Middle frontal gyrus (tissue), 1 donor: ENCODE data around the gene ABCC9.
"Not testable (repeated sequence)": the region's sequence is repeated elsewhere in the genome, so short reads cannot be mapped to it uniquely, and the experiment has no call there.

Source experiments
- DNase-seq: peaks from one replicate; pipeline ENCODE4 v3.0.0-alpha.2; 2015; ENCODE audit warnings: low spot score; ENCODE audit errors: extremely low spot score

Gene ABCC9

DNA sequence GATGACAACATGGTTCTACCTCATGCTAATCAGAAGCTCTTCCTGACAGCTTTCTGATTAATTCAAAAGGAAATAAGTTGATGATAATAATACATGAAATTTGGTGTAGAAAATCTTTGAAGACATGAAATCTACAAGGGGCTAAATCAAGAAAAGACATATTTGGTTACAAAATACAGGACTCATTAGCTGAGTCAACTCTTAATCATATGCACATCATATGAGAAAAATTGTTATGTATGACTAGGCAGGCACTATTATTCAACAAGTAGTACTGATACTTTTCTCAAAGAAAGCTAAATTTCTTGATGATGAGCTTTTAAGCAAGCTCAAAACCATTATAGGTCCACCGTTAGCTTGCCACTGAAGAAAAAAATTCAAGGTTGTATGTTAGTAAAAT lies 7.1 kb downstream of the ABCC9 start:
- DNase-seq: no peak

DNA sequence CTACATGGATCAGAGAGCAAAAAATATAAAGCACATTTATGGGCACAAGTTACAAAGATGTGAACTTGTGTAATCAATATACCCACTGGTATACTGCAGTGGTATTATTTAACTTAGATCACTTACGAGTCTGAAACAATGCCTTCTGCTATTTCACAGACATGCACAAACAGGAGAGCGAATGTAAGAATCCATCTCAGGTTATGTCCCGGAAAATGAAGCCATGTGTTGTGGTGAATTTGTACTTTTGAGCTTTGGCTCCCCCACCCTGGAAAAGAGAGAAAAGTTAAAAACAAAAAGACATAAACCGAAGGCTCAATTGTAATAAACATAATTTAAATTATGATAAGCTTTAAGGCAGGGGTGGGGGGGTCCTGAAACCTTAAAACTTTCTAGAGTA lies 7.6 kb downstream of the ABCC9 start:
- DNase-seq: no peak

DNA sequence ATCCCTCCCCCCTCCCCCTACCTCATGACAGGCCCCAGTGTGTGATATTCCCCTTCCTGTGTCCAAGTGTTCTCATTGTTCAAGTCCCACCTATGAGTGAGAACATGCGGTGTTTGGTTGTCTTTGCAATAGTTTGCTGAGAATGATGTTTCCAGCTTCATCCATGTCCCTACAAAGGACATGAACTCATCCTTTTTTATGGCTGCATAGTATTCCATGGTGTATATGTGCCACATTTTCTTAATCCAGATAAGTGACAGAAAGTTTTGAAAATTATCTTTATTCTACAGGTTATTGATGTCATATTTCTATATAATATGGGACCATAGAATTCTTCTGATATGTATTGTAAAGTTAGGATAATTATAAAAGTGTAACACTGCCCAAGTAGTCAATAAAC lies 11.3 kb downstream of the ABCC9 start:
- not testable (repeated sequence) for DNase-seq

DNA sequence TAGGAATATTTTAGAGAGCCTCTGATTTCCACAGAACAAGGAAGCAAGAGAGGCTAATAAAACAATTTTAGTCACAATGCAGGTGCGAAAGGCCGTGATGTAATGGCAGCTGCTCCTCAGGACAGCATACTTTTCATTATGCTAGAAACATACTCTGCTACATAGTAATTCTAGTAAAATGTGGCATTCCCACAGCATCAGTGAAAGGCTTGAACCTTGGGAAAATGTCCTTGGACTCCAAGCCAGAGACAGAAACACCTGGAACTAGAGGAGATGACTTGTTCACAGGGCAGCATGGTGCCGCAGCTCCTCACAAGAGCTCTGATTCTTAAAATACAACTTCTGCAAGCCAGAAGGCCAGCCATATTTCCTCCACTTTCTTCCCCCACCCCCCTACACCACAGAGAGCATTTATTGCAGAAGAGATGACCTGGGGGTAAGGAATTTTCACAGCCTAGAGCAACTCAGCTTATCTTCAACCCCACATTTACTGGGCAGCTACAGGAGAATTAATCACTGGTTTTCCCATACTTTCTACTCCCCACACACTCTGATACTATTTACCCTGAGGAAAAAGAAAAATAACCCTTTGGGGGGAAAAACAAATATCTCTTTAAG lies 15.8 kb downstream of the ABCC9 start:
- no peak for DNase-seq

DNA sequence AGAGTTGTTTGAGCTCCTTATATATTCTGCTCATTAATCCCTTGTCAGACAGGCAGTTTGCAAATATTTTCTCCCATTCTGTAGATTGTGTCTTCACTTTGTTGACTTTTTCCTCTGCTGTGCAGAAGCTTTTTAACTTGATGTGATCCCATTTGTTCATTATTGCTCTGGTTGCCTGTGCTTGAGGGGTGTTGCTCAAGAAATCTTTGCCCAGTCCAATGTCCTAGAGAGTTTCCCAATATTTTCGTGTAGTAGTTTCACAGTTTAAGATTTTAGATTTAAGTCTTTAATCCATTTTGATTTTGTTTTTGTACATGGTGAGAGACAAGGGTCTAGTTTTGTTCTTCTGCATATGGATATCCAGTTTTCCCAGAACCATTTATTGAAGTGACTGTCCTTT lies 19.8 kb downstream of the ABCC9 start:
- DNase-seq: no peak

DNA sequence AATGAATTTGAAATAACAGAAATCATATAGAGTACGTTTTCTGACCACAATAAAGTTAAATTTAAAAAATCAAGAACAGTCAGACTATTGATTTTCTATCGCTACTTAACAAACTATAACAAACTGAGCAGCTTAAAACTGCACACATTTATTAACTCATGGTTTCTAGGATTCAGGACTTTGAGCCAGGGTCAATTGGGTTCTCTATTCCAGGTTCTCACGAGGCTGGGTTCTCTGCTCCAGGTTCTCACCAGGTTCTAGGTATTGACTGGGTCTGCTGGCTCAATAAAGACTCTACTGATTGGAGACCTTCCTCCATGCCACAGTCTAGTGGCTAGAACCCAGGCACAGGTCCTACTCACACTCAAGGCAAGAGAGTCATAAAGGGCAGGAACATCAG lies 22.8 kb downstream of the ABCC9 start:
- no peak for DNase-seq

DNA sequence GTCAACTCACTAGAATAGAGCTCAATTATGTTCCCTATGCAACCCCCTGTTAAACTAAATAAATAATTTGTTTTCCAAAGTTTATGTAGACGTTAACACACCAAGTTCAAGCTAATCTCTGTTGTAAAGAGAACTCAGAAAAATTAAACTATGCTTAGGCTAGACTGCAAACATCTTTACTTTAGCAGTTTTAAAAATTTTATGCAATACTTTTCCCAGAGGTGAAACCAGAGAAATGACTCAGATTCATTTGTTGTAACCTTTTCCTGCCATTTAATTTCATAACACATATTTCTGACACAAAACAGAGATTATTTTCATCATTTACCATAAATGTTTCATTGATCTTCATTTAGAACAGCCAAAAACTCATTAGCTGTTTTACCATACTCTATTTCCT lies 27.4 kb downstream of the ABCC9 start:
- no peak for DNase-seq

DNA sequence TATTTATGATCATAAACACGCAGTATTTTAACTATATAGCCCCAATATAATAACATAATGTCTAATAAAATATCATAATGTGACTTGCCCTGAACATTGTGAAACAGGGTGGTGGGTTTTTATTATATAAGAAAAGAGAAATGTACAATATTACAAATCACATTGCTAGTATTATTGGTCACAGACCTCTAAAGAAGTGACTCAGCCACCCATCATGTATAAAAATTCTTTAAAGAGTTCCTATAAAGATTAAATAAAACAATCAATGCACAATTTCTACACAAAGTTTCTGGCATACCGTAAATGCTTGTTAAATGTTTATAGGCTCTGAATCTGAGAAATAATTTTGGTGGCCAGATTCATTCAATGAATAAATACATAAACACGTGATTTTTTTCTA lies 28.9 kb downstream of the ABCC9 start:
- no peak for DNase-seq

DNA sequence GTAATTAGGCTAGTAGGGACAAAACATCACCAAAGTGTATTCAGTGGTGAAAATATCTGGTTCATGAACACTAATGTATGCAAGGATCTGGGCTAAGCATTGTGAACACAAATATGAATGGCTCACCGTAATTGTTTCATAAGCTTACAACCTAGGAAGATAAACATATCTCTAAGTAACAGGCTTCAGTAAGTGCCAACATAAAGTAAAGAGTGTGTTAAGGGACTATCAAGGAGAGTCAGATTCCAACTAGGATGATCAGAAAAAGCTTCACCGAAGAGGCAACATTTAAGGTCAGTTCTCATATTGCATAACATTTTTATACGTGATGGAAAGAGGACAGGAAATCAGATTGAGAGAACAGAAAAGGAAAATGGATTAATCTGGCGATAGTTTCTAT lies 29.4 kb downstream of the ABCC9 start:
- no peak for DNase-seq

DNA sequence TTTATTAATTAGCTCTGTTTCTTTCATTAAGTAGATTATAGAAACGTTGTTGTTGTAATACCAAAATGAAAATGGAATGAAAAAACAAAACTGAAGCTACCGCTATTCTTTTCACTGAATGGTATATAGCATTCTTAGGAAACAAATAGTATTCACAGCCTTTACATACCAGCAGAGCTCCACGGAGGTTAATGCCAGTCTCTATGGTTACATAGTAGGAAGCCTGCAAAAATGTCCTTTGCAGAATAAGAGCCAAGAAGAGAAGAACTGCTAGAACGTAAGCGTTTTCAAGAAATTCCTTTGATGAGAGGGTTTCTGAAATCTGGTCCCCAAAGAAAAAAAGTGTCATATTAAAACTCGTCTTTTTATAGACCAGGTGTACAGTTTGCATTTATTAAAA lies 30.6 kb downstream of the ABCC9 start:
- no peak for DNase-seq

DNA sequence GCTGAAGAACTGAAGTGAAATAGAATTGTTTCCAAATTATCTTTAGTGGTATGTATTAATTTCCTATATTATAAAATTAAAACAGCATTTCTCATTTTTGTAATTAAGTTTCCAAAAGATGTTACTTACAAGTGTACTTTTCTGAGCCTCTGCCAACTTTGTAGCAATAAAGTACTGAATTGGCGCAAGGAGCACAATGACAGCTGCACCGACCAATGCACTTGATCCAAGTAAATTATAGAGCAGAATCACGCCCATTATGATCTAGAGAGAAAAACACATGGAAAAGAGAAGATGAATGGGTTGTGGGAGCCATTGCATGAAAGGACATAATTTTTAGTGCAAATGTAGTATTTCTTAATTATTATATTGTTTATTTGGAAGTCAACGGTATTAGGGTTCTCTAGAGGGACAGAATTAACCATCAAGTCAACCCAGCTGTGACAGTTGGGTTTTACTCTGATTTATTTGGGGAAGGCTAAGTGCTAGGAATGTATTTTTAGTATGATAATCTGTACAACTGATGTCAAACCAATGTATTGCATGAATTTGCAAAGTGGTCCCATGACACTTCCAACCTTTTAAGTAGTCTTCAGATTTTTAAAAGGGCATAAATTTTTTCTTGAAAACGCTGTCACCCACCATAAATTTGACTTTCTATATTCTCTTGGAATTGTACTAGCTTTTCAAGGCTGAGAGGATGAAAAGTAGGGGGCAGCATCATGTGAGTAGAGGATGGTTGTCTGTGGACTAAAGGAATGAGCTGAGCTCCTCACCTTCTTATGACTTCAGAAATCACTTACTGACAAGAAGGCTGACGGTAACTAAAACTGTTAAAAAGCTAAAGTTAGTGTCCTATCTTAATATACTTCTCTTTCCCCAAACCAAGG lies 33.0 kb downstream of the ABCC9 start:
- no peak for DNase-seq

DNA sequence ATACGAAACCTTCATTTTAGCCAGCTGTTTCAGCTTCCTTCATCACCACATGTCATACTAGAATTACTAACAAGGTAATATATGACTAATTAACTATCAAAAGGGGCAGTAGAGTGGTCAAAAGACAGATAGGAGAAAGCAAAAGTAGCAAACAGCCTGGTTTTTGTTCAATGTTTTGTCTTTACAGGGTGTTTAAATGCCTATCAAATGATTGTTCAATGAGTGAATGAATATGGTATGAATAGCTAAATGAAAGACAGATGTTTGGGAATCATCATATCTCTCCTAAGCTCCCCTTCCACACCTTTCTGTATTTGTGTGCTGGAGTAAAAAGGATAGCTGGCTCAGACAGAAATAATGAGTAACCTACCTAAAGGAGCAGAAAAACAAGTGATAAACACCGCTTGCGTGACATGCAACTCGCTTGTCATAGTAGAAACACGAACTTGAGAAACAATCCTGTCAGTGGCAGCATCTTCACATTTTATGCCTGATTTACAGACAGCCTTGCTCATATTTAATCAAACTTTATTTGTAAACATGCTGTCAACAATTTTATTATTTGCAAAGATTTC lies 34.2 kb downstream of the ABCC9 start:
- no peak for DNase-seq

DNA sequence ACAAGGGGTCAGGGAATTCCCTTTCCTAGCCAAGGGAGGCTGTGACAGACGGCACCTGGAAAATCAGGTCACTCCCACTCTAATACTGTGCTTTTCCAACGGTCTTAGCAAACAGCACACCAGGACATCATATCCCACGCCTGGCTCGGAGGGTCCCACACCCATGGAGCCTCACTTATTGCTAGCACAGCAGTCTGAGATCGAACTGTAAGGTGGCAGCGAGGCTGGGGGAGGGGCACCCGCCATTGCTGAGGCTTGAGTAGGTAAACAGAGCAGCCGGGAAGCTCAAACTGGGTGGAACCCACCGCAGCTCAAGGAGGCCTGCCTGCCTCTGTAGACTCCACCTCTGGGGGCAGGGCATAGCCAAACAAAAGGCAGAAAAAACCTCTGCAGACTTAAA lies 41.7 kb downstream of the ABCC9 start:
- not testable (repeated sequence) for DNase-seq

DNA sequence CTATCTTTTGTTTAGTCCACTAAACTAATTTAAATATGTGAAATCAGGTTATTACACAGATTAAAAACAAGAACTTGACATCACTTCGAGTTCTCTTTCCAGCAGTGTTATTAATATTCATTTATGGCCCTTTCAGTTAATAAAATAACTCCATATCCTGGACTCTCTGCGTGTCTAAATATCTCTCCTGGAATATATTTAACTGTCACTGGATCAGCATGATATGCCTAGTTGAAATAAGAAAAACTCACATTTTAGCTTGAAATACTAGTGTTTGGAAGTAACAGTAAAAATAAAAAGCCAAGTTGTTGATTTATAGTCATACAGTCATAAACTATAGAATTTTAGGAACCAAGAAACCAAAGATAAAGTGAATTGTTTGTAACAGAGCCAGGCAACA lies 45.6 kb downstream of the ABCC9 start:
- DNase-seq: no peak

DNA sequence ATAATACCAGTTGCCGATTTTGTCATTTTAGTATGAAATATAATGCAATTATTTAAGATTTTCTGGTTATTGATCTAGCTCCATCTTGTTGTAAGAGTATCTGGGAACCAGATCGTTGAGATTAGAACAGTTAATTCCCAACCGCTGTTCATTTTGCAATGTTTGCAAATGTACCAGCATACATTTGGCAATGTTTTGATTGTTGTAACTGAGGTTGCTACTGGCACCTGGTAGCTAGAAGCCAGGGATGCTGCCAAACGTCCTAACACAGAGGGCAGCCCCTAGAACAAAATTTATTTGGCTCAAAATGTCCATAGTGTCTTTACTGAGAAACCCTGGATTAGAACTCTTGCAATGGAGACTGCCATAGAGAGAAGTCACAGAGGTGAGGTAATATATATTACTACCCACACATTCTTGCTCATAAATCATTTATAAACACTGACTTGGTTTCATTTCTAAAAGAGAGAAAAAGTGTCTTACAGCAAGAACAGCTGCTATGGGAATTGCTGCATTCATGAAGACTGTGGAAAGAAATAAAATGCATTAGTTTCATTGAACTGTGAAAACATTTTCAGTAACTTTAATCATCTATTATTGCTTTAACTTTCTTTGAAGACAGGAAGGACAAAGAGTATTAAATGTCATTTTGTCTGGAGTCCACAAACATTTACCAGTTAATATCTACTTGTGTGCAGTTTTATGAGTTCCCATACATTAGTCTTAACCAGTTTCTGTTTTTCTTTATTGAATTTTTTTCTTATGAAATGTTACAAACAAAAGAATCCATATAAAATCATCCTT lies 46.2 kb downstream of the ABCC9 start:
- DNase-seq: no peak

DNA sequence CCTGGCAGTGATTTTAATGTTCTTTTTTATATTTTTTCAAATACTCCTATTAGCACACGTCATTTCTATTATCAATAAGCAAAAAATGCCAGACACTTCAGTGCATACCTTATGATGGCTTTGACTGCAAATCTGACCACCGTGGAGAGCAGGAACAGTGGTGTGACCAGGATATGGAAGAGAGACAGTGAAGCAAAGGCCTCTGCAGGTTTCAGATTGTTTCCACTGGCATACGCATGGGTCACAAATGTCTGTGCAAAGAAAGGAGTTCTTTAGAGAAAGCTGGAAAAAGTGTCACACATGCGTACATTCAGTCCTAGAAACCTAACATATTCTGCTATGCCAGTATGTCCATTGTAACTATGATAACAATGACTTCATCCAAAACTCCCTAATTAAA lies 47.3 kb downstream of the ABCC9 start:
- DNase-seq: no peak

DNA sequence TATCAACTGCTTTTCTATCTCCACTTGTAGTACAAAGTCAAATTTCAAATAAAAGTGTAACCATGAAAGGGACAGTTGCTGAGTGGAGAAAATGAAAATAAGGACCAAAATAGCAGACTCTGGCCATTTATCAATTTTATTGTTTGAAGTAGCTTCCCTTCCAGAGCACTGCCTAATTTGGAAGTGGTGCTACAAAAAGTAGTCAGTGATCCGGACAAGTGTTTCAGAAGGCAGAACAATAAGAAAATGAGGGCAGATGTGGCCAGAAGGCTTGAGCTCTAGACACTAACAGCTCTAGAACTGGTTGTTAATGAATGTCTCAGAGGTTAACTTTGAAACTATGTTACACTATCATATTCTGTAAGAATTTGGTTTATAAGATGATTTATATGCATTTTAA lies 48.9 kb downstream of the ABCC9 start:
- no peak for DNase-seq

DNA sequence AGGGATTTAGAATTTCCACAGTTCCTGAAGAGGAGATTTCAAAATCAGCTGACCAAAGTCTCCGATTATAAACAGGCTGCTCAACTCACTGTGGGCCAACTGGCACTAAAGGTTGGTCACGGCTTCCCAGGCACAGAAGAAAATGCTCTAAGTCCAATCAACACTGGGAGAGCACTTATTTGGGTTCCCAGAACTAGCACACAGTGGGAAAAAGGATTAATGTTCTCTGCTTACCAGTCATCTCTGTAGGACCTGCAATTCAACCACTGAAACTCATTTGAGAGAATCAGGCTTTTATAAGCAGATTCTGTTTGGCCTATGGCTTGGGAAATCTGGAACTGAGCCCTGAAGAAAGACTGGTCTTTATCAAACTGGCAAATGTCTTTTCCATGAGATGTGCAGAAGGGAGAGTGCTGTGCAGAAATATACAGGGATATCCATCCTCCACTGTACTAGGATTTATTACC lies 49.4 kb downstream of the ABCC9 start:
- DNase-seq: no peak

DNA sequence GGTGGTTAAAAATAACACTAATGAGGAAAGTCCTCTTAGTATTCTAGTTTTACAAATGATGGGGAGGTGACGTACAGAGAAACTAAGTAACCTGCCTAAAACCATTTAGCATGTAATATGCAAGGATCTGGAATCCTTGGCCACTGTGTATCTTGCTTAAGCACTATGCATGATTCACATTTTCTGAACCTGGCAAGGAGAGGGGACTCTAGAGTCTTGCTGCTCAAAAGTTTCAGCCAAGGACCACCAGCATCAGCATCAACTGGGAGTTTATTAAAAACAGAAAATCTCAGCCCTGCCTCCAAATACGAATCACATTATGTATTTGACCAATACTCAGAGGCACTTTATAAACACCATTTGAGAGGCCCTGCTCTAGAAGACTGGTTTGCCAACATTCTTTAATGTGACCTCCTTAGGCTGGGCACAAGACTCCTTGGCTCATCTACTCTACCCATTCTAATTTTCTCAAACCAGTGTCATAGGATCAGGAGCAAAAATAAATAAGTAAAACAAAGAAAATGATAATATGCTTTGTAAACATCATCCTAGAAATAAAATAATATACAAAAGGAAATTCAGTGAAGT lies 52.9 kb downstream of the ABCC9 start:
- DNase-seq: no peak

DNA sequence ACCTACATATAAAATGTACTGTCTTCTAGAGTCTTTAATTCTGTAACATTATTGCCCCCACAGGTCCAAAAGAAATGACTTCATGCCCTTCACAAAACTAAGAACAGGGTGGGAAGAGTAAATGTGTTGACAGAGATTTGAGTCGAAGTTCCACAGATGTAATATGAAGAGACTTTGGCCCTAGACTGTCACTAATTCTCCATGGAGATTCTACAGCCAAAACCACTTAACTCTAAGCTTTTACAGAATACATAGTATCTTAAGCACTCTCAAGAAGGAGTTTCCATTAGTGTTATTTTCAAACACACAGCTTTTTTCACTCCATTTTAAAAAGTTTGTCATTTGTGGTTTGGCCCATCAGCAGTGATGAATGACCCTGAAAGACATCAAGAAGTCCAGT lies 56.3 kb downstream of the ABCC9 start:
- DNase-seq: no peak

DNA sequence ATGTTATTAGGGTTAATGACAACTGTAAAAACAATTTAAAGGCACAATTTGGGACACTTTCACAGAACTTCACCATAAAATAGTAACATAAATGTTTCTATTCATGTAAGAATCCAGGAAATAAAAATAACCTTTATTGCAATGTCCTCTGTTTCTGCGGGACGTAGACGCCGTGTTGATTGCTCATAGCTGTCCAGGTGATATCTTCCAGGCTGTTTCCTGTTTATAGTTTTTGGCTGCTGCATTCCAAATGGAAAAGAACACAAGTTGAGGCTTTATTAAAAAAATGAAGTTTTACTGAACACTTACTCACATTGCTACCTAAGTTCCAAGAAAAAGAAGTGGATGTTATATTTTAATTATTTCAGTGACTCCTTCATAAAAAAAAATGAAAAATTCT lies 58.6 kb downstream of the ABCC9 start:
- DNase-seq: no peak
